RCC 7860 (cell line): ENCODE data around the gene TMC1.

Source experiments
- DNase-seq: peaks from one replicate; pipeline ENCODE4 v3.0.0-alpha.2; 2015; ENCODE audit warnings: low spot score
- FAIRE-seq: peaks from 2 replicates; lab custom pipeline; 2012; peaks lifted over from hg19 to GRCh38; lab: Jason Lieb, UNC

Gene TMC1

GRCh38 chr9:72733895-72734294 is 212.5 kb downstream of the TMC1 start:
- no peak for FAIRE-seq

GRCh38 chr9:72734631-72735030 is 213.2 kb downstream of the TMC1 start:
- no peak for DNase-seq
- no peak for FAIRE-seq

More at GRCh38 chr9:72733895-72734294, 212.5 kb downstream of the TMC1 start:
- no peak for DNase-seq

- DNase-seq (no peak), FAIRE-seq (no peak)
These were observed 222.4 kb downstream of the TMC1 start for GRCh38 chr9:72743836-72744235.

DNA sequence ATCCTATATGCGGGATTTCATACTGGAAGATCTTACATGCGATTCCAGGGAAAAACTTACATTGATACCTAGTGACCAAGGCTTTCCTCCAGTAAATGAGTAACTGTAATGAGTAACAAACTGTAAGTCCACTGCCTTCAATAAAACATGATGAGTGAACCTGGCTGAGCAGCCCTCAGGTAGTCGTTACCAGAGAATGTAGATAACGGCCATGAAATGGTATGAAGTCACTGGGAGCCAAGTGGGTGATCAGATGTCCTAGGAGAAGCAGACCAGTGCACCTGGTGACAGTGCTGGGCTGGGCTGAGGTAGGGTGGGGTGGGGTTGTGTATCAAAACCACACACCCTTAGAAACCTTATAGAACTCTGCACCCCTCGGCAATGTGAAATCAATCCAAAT is 227.9 kb downstream of the TMC1 start:
- FAIRE-seq: no peak

GRCh38 chr9:72751541-72751940 is 230.1 kb downstream of the TMC1 start:
- DNase-seq (no peak), FAIRE-seq (no peak)

More for the DNA sequence above, 227.9 kb downstream of the TMC1 start:
- DNase-seq: no peak

GRCh38 chr9:72753266-72753893 is 232.0 kb downstream of the TMC1 start:
- FAIRE-seq: no peak
- DNase-seq: no peak

DNA sequence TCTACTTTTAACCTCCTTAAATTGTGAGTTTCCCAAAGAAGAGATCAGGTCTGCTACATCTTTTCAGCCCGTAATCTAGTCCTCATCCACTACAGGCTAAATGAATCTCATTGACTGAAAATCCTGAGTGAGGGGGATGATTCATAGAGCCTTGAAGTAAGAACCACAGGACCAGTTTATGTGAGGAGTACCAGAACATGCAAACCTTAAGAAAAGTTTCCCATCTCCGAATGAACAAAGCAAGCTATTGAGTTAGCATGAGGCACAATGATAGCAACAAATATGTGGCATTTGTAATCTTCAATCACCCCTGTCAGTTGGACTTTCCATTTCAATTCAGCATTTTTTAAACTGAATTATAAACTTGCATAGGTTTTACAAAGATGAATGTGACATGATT is 234.4 kb downstream of the TMC1 start:
- FAIRE-seq (no peak), DNase-seq (no peak)

DNA sequence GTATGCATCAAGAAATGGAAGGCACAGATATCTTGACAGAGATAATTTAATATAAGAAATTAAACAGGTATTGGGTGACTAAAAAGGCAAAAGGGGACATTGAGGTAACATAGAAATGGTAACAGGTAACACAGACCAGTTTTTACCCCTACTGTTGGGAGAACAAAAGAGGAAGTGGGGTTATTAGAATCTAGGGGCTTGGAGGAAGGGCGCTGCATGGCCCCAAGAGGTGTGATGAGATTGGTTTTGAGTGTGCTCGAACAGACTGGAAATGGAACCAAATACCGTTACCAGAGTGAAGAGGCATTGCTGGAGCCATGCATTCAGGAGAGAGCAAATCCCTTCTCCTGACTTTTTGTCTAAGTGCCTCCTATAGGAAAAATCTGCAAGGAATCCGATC is 237.5 kb downstream of the TMC1 start:
- no peak for FAIRE-seq
- no peak for DNase-seq

DNA sequence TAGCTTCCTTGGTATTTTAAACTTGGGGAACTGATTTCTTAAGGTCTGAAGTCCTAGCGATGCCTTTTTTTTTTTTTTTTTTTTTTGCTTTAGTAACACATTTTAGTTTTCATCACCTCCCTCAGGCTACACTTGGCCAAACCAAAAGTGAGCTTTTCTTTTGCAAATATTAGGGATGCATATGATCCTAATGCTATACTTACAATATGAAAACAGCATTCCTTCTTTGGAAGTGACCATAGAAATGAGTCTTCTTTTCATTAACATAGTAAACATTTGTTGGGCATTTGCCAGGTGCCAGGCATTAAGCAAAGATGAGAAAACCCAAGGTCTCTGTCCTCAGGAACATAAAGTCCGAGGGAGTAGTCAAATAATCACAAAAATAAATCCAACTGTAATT is 241.6 kb downstream of the TMC1 start:
- DNase-seq (no peak), FAIRE-seq (no peak)

GRCh38 chr9:72769546-72769945 is 248.1 kb downstream of the TMC1 start:
- no peak for DNase-seq
- no peak for FAIRE-seq

- FAIRE-seq (no peak), DNase-seq (no peak)
These were observed 251.3 kb downstream of the TMC1 start for GRCh38 chr9:72772661-72773060.

DNA sequence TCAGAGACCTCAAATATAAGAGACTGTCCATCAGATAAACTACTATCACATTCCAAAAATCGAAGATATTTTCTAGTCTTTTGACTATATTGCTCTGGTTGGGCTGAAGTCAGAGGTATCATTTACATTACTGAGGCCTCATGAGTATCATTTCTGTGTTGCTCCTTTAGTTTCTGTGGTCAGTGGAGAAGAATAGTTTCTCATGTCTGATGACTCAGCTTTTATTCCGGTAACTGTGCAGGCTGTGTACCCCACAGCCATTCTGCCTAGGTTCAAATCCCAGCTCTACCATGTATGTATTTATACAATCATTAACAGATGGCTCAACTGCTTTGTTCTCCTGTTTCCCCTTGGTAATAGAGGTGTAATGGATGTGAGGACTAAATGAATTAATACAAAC is 252.2 kb downstream of the TMC1 start:
- no peak for DNase-seq
- FAIRE-seq: no peak

GRCh38 chr9:72775570-72775969 is 254.2 kb downstream of the TMC1 start:
- no peak for DNase-seq
- FAIRE-seq: no peak

DNA sequence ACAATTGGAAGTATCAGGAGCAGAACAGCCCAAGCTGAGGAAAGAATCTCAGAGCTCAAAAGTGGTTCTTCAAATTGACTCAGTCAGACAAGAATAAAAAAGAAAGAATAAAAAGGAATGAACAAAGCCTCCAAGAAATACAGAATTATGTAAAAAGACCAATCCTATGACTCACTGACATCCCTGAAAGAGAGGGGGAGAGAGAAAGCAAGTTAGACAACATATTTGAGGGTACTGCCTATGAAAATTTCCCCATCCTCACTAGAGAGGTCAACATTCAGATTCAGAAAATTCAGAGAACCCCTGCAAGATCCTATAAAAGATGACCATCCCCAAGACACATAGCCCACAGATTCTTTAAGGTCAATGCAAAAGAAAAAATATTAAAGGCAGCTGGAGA is 258.2 kb downstream of the TMC1 start:
- no peak for FAIRE-seq
- no peak for DNase-seq

- peak; percentile 45 for FAIRE-seq
These were observed 265.5 kb downstream of the TMC1 start for GRCh38 chr9:72786948-72787347.

GRCh38 chr9:72788966-72789735 is 267.7 kb downstream of the TMC1 start:
- DNase-seq: no peak
- no peak for FAIRE-seq

More at GRCh38 chr9:72786948-72787347, 265.5 kb downstream of the TMC1 start:
- no peak for DNase-seq

DNA sequence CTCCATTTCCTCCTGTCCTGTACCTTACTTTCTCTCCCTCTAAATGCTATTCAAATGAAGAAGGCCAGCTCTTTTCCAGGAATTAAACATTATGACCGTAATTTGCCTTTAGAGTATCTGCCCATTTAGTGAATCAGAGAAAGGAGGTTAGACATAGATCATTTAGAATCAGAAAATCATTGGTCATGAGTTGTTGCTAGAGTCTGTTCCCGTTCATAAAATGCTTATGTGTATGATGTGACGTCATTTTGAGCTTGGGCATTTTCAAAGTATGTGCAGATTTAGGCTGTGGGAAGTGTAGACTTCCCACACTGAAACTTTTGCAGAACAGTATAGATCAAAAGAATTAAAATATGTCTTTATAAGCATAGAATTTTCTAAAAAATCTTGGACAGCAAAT is 268.5 kb downstream of the TMC1 start:
- FAIRE-seq: no peak
- DNase-seq: no peak

- no peak for DNase-seq
- no peak for FAIRE-seq
These were observed 269.6 kb downstream of the TMC1 start for GRCh38 chr9:72790989-72791388.

- FAIRE-seq: no peak
- no peak for DNase-seq
These were observed 270.0 kb downstream of the TMC1 start for GRCh38 chr9:72791436-72791835.

DNA sequence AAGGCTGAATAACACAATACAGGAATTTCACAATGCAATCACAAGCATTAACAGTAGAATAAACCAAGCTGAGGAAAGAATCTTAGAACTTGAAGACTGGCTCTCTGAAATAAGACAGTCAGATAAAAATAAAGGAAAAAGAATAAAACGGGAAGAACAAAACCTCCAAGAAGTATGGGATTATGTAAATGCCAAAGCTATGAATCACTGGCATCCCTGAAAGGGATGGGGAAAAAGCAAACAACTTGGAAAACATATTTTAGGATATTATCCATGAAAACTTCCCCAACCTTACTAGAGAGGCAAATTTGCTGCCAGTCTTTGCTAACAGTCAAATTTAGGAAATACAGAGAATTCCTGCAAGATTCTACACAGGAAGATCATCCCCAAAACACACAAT is 273.5 kb downstream of the TMC1 start:
- FAIRE-seq (no peak), DNase-seq (no peak)

GRCh38 chr9:72800328-72800994 is 279.1 kb downstream of the TMC1 start:
- FAIRE-seq: no peak
- DNase-seq: no peak

DNA sequence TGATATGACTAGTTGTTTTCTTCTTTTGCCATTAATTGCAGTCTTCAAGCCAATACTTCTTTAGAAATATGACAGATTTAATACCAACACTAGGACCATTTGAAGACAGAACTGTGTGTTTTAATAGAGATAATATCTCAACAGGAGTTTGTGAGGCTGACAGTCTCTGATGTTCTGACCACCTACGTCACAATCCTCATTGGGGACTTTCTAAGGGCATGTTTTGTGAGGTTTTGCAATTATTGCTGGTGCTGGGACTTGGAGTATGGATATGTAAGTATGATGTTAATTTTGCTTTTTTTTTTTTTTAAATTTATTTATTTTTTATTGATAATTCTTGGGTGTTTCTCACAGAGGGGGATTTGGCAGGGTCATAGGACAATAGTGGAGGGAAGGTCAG is 283.8 kb downstream of the TMC1 start:
- DNase-seq (no peak), FAIRE-seq (no peak)
